H1 (cell line): Measurements from ENCODE around the gene TRIM43.
"Not testable (repeated sequence)": the region's sequence is repeated elsewhere in the genome, so short reads cannot be mapped to it uniquely, and the experiment has no call there.

Experiments used
- CTCF ChIP-seq, 3 experiments: IDR thresholded peaks; 1 replicate in 2 of 3; 2 replicates in 1 of 3; pipeline versions ENCODE4 v1.5.1 to v1.6.1; 2011; ENCODE audit warnings: low read length in 3 of 3, mild to moderate bottlenecking in 3 of 3, inconsistent platforms in 2 of 3, low read depth in 1 of 3, moderate library complexity in 1 of 3; ENCODE audit not compliant: insufficient read depth in 1 of 3; ENCODE audit errors: control extremely low read depth in 1 of 3
- E2F6 ChIP-seq: IDR thresholded peaks from 2 replicates; pipeline ENCODE4 v1.6.1; 2012; ENCODE audit warnings: inconsistent platforms
- JUND ChIP-seq: IDR thresholded peaks from 2 replicates; pipeline ENCODE4 v1.6.1; 2011; ENCODE audit warnings: mild to moderate bottlenecking, improper control_type of control experiment, low read length
- POLR2A ChIP-seq, 2 experiments: IDR thresholded peaks; 1 replicate in 1 of 2; 2 replicates in 1 of 2; pipeline ENCODE4 v1.6.1; 2011; ENCODE audit warnings: low read depth in 2 of 2, low read length in 2 of 2, mild to moderate bottlenecking in 2 of 2; ENCODE audit errors: control extremely low read depth in 1 of 2
- POLR2AphosphoS5 ChIP-seq: IDR thresholded peaks from 2 replicates; pipeline ENCODE4 v1.6.1; 2011; ENCODE audit warnings: low read depth, low read length
- SIN3A ChIP-seq, 2 experiments: IDR thresholded peaks in 1 of 2; conservative IDR thresholded peaks in 1 of 2; 2 replicates each; pipeline ENCODE4 v1.6.1; 2011 to 2012; ENCODE audit warnings: low read length in 2 of 2, improper control_type of control experiment in 1 of 2, low read depth in 1 of 2, mild to moderate bottlenecking in 1 of 2
- SRF ChIP-seq: IDR thresholded peaks from 2 replicates; pipeline ENCODE4 v1.6.1; 2011; ENCODE audit warnings: mild to moderate bottlenecking, low read depth, low read length, moderate library complexity
- TEAD4 ChIP-seq: IDR thresholded peaks from 2 replicates; pipeline ENCODE4 v1.6.1; 2012; ENCODE audit warnings: low read depth, low read length, inconsistent platforms, mixed read lengths

GRCh38 chr2:95613048-95613447 is 21.2 kb downstream of the TRIM43 start:
- TF ChIP-seq CTCF (IDR thresholded peaks at IDR 0.05; ENCODE audit: control extremely low read depth in 1 of 3, insufficient read depth in 1 of 3, low read depth in 1 of 3, low read length in 3 of 3); POLR2AphosphoS5; TEAD4; SIN3A (conservative IDR thresholded peaks at IDR 0.05 in 1 of 2, IDR thresholded peaks at IDR 0.05 in 1 of 2; ENCODE audit: low read depth in 1 of 2, low read length in 2 of 2); JUND; POLR2A (IDR thresholded peaks at IDR 0.05; ENCODE audit: control extremely low read depth in 1 of 2, low read depth in 2 of 2, low read length in 2 of 2); SRF; E2F6: not testable (repeated sequence)
